ENCODE data around the gene TUBG2.

Gene TUBG2

DNA sequence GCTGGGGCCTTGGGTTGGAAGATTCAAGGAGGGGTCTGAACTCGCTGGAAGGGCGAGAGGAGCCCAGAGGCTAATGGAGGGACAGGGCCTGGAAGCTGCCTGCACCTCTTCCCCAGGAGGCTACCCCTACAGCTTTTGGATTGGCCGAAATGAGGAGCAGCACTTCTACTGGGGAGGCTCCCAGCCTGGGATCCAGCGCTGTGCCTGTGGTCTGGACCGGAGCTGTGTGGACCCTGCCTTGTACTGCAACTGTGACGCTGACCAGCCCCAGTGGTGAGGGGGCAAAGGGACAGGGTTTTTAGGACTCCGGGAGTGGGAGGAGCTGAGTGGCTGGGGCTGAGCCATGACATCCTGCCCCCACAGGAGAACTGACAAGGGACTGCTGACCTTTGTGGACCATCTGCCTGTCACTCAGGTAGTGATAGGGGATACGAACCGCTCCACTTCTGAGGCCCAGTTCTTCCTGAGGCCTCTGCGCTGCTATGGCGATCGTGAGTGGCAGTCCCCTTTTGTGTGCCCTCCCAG, 32.0 kb downstream of the TUBG2 start:
- Mint-ChIP-seq H3K27ac (no peak overlapping the region), H3K4me1 (ENCODE audit: low read depth) (no peaks in the 10 kb centered on the region), H3K27me3 (ENCODE audit: low read depth) (peaks cover 6% of the 10 kb centered on the region), H3K36me3 (ENCODE audit: low read depth) (no peaks in the 10 kb centered on the region), H3K4me3 (no peak overlapping the region), H3K9me3 (no peaks in the 10 kb centered on the region)
- DNase-seq (ENCODE audit: low spot score): no peak

DNA sequence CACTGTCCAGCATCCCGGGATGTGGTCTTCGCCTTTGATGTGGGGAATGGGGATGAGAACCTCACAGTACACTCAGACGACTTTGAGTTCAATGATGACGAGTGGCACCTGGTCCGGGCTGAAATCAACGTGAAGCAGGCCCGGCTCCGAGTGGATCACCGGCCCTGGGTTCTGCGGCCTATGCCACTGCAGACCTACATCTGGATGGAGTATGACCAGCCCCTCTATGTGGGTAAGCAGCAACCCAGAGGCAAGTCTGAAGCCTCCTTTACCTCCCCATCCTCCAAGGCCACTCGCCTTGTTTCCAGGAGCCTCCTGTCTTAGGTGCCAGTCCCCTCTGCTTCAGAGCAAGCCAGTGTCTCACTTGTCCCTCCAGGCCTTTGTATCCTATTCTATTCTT, 33.4 kb downstream of the TUBG2 start:
- Mint-ChIP-seq H3K9me3 (no peaks in the 10 kb centered on the region), H3K4me1 (ENCODE audit: low read depth) (no peaks in the 10 kb centered on the region), H3K36me3 (ENCODE audit: low read depth) (no peaks in the 10 kb centered on the region), H3K27me3 (ENCODE audit: low read depth) (peaks cover 2% of the 10 kb centered on the region), H3K27ac (no peak overlapping the region), H3K4me3 (no peak overlapping the region)
- no peak for DNase-seq (ENCODE audit: low spot score)

DNA sequence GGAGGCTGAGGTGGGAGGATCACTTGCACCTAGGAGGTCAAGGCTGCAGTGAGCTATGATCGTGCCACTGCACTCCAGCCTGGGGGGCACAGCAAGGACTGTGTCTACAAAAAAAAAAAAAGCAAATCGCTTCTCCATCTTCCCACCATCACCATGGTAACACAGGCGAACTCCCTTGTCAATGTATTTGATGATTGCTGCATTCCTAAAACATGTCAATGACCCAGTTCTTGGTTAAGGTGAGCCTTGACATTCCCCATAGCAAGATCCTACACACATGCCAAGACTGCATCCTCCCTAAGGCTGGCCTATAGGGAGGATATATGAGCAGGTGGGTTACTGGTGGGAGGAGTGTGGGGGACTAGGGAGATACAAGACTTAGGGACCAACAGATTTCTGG, 35.4 kb downstream of the TUBG2 start:
- Mint-ChIP-seq H3K27me3 (ENCODE audit: low read depth) (no peaks in the 10 kb centered on the region), H3K9me3 (no peaks in the 10 kb centered on the region), H3K4me3 (no peak overlapping the region), H3K36me3 (ENCODE audit: low read depth) (peaks cover 3% of the 10 kb centered on the region), H3K4me1 (ENCODE audit: low read depth) (no peaks in the 10 kb centered on the region), H3K27ac (no peak overlapping the region)
- no peak for DNase-seq (ENCODE audit: low spot score)

DNA sequence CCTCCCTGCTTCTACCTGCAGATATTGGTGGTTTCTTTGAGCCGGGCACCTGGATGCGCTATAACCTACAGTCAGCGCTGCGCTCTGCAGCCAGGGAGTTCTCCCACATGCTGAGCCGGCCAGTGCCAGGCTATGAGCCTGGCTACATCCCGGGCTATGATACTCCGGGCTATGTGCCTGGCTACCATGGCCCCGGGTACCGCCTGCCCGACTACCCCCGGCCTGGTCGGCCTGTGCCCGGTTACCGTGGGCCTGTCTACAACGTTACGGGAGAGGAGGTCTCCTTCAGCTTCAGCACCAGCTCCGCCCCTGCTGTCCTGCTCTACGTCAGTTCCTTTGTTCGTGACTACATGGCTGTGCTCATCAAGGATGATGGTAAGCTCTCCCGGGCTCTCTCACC, 36.4 kb downstream of the TUBG2 start:
- Mint-ChIP-seq H3K4me1 (ENCODE audit: low read depth) (no peaks in the 10 kb centered on the region), H3K9me3 (no peaks in the 10 kb centered on the region), H3K36me3 (ENCODE audit: low read depth) (peaks cover 4% of the 10 kb centered on the region), H3K27me3 (ENCODE audit: low read depth) (no peaks in the 10 kb centered on the region), H3K4me3 (no peak overlapping the region), H3K27ac (no peak overlapping the region)
- no peak for DNase-seq (ENCODE audit: low spot score)

DNA sequence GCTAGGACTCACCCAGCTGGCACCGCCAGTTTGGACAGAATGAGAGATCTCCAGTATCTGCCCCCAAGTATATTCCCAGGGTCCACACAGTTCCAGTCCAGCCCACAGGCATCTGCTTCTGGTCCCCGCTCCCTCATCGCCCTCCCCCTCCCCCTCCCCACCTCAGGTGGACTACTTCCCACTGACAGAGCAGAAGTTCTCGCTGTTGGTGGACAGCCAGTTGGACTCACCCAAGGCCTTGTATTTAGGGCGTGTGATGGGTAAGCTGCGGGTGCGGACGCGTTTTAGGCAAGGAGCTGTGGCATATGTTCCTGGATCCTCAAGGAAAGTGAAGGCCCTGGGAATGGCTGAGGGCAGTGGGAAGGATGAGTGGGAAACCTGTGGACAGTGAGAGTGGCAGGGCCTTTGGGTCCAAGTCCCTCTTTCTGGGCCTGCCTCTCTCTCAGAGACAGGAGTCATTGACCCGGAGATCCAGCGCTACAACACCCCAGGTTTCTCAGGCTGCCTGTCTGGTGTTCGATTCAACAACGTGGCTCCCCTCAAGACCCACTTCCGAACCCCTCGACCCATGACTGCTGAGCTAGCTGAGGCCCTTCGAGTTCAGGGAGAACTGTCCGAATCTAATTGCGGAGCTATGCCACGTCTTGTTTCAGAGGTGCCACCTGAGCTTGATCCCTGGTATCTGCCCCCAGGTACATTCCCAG, 38.2 kb downstream of the TUBG2 start:
- Mint-ChIP-seq H3K9me3 (no peaks in the 10 kb centered on the region), H3K27ac (no peak overlapping the region), H3K36me3 (ENCODE audit: low read depth) (peaks cover 11% of the 10 kb centered on the region), H3K27me3 (ENCODE audit: low read depth) (no peaks in the 10 kb centered on the region), H3K4me1 (ENCODE audit: low read depth) (no peaks in the 10 kb centered on the region), H3K4me3 (no peak overlapping the region)
- DNase-seq (ENCODE audit: low spot score): no peak

DNA sequence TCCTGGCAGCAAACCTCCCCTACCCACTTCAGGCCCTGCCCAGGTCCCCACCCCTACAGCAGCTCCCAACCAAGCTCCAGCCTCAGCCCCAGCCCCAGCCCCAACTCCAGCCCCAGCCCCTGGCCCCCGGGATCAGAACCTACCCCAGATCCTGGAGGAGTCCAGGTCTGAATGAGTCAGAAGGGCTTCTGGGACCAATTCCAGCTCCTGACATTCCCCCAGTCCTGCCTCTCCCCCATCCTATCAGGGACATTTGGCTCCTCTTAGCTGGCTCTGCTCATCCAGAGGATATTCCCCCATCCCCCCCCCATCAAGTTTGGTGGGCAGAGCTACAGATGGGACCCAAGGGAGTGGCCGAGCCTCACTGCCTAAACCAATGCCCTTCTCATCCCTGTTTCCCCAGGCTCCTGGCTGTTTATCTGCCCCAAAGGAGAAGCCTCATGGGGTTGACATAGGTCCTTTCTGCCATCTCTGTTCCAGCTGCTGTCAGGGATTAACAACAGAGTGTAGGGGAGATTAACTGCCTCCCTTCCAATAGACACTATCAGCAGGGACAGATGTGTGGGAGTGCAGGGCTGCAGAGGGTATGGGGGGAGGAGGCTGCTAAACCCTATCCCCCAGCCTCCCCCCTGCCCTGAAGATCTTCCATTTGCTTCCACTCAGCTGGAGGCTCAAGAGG, 39.8 kb downstream of the TUBG2 start:
- H3K36me3 Mint-ChIP-seq (ENCODE audit: low read depth): peaks cover 26% of the 10 kb centered on the region
- no peaks in the 10 kb centered on the region for H3K4me1 Mint-ChIP-seq (ENCODE audit: low read depth)
- no peak overlapping the region for H3K27ac Mint-ChIP-seq
- H3K9me3 Mint-ChIP-seq: no peaks in the 10 kb centered on the region
- no peak overlapping the region for H3K4me3 Mint-ChIP-seq
- H3K27me3 Mint-ChIP-seq (ENCODE audit: low read depth): no peaks in the 10 kb centered on the region
- no peak for DNase-seq (ENCODE audit: low spot score)

DNA sequence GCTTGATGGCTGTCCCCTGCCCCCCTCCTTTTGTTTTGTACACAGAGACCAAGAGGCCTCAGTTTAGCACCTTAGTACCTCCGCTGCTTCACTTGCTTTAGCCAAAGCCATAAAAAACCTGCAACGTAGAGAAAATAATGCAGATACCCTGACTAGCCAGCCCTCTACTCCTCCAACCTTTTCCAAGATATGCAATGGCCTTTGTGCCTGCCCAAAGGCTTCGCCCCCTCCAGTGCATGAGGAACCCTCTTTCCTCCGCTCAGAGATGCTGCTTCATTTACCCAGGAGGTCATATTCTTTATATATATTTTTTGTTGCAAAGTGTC, 40.3 kb downstream of the TUBG2 start:
- DNase-seq (ENCODE audit: low spot score): no peak
- Mint-ChIP-seq H3K27me3 (ENCODE audit: low read depth) (no peaks in the 10 kb centered on the region), H3K36me3 (ENCODE audit: low read depth) (peaks cover 29% of the 10 kb centered on the region), H3K4me3 (no peak overlapping the region), H3K4me1 (ENCODE audit: low read depth) (no peaks in the 10 kb centered on the region), H3K9me3 (no peaks in the 10 kb centered on the region), H3K27ac (no peak overlapping the region)

DNA sequence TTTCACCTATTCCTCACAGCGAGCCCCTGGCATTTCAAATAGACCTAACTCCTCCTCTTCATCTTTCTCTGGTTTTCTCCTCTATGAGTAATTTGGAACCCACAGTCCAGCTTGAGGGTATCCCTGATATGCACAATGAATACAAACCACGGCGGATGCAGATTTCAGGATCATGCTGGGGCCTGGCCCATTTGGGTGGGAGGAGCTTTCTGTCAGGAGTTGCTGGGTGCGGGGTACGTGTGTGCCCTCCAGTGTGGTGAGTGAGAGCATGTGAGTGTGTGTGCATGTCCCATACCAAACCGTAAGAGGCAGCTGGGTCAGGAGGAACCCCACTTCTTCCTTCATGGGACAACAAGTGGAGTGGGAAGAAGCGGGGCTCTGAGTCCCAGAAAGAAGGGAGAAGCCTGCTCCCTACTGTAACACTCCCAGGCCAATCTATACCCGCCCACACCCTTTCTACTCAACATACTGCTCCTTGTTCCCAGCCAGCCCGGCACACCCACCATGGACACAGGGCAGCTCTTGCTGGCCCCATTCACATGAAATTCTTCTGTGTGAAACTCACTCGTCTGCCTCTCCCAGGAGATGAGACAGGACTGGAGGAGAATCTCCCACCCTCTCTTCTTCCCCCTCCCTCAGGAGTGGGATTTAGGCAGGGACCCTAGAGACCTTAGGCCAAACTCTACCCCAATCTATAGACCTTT, 41.7 kb downstream of the TUBG2 start:
- Mint-ChIP-seq H3K4me3 (no peak overlapping the region), H3K36me3 (ENCODE audit: low read depth) (peaks cover 38% of the 10 kb centered on the region), H3K27ac (no peak overlapping the region), H3K27me3 (ENCODE audit: low read depth) (no peaks in the 10 kb centered on the region), H3K4me1 (ENCODE audit: low read depth) (peaks cover 5% of the 10 kb centered on the region), H3K9me3 (no peaks in the 10 kb centered on the region)
- DNase-seq (ENCODE audit: low spot score): no peak

DNA sequence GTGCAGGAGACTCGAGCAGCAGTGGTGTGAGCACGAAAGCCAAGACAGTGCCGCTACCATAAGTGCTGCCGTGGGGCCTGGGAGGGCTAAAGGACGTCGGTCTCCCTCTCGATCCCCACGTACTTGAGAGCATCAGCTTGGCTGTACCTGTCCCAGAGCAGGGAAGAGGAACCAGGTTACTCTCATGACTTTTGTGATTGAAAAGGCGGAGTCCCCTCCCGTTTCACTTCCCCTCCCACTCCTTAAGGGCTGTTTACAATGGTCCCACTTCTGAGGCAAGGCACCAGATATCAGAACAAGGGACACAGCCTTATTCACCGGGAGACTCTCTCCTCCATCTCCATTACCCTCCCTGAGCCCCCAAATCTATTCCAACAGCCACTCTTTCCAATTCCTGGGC, 43.4 kb downstream of the TUBG2 start:
- Mint-ChIP-seq H3K27ac (no peak overlapping the region), H3K4me1 (ENCODE audit: low read depth) (peaks cover 14% of the 10 kb centered on the region), H3K9me3 (no peaks in the 10 kb centered on the region), H3K4me3 (no peak overlapping the region), H3K27me3 (ENCODE audit: low read depth) (no peaks in the 10 kb centered on the region), H3K36me3 (ENCODE audit: low read depth) (peaks cover 45% of the 10 kb centered on the region)
- DNase-seq (ENCODE audit: low spot score): no peak

DNA sequence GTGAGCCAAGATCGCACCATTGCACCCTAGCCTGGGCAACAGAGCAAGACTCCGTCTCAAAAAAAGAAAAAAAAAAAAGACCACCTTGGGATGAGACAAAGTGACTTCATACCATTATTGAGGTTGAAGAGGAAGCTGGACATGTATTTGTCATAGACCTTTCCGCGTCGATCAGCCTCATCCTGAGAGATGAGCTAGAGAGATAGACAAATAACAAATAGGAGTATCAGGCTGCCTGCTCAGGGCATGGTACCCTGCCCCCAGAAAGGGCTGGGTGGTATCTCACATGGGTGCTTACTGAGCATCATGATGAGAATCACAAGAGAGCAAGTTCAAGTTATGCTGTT, 45.4 kb downstream of the TUBG2 start:
- no peak for DNase-seq (ENCODE audit: low spot score)
- no peaks in the 10 kb centered on the region for H3K27me3 Mint-ChIP-seq (ENCODE audit: low read depth)
- H3K9me3 Mint-ChIP-seq: no peaks in the 10 kb centered on the region
- H3K4me3 Mint-ChIP-seq: no peak overlapping the region
- H3K4me1 Mint-ChIP-seq (ENCODE audit: low read depth): peaks cover 14% of the 10 kb centered on the region
- peaks cover 61% of the 10 kb centered on the region for H3K36me3 Mint-ChIP-seq (ENCODE audit: low read depth)
- H3K27ac Mint-ChIP-seq: no peak overlapping the region

DNA sequence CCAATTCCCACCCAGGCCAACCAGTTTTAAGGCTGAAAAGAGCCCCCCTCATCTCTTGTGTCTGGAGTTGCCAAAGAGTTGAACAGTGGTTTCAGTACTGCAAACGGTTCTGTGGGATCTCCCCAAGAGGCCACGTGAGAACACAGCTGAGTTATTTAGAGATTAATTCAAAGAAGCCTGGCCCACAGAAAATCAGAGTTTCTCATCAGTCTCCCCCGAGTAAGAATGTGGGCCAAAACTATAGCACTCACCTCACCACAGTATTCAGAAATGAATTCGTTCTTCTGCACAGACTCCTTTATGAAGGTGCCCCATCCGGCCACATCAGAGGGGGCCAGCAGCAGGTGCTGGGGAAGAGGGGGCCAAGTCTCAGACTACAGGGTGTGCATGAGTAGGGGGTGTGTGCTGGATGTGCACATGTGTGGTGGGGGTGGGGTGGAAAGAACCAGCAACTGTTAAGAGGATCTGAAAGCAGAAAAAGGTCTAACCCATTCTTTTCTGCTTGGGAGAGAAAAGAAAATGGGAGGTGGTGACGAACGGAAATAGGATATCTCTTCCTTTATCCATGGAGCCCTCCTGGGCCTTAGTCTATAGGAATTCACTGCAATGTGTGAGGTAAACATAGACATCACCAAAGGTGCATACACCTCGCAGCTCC, 45.9 kb downstream of the TUBG2 start:
- Mint-ChIP-seq H3K27ac (no peak overlapping the region), H3K36me3 (ENCODE audit: low read depth) (peaks cover 64% of the 10 kb centered on the region), H3K4me3 (no peak overlapping the region), H3K27me3 (ENCODE audit: low read depth) (no peaks in the 10 kb centered on the region), H3K9me3 (no peaks in the 10 kb centered on the region), H3K4me1 (ENCODE audit: low read depth) (peaks cover 14% of the 10 kb centered on the region)
- DNase-seq (ENCODE audit: low spot score): peak; percentile 48

DNA sequence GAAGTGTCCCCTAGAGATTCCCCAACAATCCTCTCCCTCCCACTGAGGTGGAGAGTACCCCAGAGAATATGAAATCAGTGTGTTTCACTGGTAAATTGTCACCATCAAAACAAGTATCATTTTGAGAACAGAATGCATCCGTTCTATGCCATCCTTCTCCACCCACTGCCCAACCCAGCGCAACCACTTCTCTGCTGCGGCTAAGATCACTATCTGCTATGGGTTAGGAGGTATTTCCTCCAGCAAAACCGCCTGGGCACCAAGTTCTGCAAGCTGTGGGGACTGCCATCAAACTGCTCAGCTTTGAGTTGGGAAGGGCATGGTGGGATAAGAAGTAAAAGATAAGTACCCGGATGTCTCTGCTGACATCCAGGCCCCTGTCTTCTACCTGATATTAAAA, 47.6 kb downstream of the TUBG2 start:
- H3K27ac Mint-ChIP-seq: no peak overlapping the region
- no peaks in the 10 kb centered on the region for H3K9me3 Mint-ChIP-seq
- peak; percentile 49 for DNase-seq (ENCODE audit: low spot score)
- H3K4me1 Mint-ChIP-seq (ENCODE audit: low read depth): peaks cover 14% of the 10 kb centered on the region
- H3K4me3 Mint-ChIP-seq: no peak overlapping the region
- peaks cover 65% of the 10 kb centered on the region for H3K36me3 Mint-ChIP-seq (ENCODE audit: low read depth)
- no peaks in the 10 kb centered on the region for H3K27me3 Mint-ChIP-seq (ENCODE audit: low read depth)

DNA sequence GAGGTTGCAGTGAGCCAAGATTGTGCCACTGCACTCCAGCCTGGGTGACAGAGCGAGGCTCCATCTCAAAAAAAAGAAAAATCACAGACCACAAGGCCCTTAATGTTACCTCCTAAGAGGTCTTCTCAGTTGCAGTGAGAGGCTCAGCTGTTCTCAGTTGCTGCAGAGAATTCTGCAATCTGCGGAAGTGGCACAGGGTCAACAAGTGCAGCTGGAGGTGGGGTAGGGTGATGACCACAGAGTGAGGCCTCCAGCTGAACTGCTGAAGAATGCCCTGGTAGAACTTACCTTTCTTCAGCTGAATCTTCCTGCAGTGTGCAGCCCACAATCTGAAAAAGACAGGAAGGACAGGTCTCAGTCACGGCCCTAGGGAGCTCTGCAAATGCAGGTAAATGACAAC, 49.5 kb downstream of the TUBG2 start:
- no peak for DNase-seq (ENCODE audit: low spot score)
- Mint-ChIP-seq H3K4me1 (ENCODE audit: low read depth) (peaks cover 14% of the 10 kb centered on the region), H3K9me3 (no peaks in the 10 kb centered on the region), H3K4me3 (no peak overlapping the region), H3K27me3 (ENCODE audit: low read depth) (no peaks in the 10 kb centered on the region), H3K27ac (no peak overlapping the region), H3K36me3 (ENCODE audit: low read depth) (peaks cover 61% of the 10 kb centered on the region)

DNA sequence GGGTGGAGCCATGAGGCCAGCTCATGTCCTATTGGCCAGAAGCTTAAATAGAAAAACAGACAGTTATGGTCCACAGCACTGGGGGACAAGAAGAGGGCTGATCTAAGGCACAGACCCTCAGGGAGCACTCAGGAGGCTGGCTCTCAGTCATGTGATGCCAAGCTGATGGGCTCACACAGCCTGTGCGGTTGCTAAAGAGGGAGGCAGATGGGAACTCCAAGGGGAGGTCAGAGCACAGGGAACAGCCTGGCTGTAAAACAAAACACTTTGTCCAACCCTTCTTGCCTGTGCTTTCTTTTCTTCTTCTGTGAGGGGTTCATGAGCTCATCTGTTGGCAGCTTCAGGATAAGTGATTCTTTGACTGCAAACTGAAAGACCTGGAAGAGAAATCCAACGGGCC, 50.5 kb downstream of the TUBG2 start:
- Mint-ChIP-seq H3K4me1 (ENCODE audit: low read depth) (peaks cover 14% of the 10 kb centered on the region), H3K27me3 (ENCODE audit: low read depth) (no peaks in the 10 kb centered on the region), H3K27ac (no peak overlapping the region), H3K36me3 (ENCODE audit: low read depth) (peaks cover 62% of the 10 kb centered on the region), H3K4me3 (no peak overlapping the region), H3K9me3 (no peaks in the 10 kb centered on the region)
- no peak for DNase-seq (ENCODE audit: low spot score)
